ENCODE results near the gene SPHKAP.

The SPHKAP gene

GRCh38 chr2:228066126-228066798, 115.2 kb downstream of the SPHKAP start:
- H3K9me3 ChIP-seq, result no peaks in the 10 kb centered on the region
- TF ChIP-seq CTCF (IDR thresholded peaks at IDR 0.05; ENCODE audit: low read depth, low read length), result no peak
- no peaks in the 10 kb centered on the region for H3K4me1 ChIP-seq
- H3K27me3 ChIP-seq, result no peaks in the 10 kb centered on the region
- H3K36me3 ChIP-seq, result no peaks in the 10 kb centered on the region
- no peak for DNase-seq
- H3K4me3 ChIP-seq (ENCODE audit: low read depth, low read length), result no peak overlapping the region

DNA sequence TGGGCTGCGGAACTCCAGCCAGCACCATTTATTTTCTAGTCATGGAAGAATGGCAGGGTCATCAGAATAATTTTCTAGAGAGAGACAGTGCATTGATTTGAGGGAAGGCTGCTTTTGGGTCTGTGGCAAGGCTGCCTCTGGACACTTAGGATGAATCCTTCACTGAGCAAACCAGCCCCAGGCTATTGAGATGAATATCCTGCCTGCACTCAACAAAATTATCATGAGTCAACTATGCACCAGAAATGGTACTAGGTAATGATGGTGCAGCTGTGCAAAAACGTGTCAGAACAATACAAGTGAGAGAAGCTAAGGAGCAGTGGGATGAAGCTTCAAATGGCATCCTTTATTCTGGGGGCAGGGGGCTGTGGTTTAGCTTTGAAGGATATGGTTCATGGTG, 115.8 kb downstream of the SPHKAP start:
- DNase-seq, result no peak
- TF ChIP-seq CTCF (IDR thresholded peaks at IDR 0.05; ENCODE audit: low read depth, low read length), result no peak

GRCh38 chr2:228064796-228065315, 116.6 kb downstream of the SPHKAP start:
- no peak for DNase-seq
- Histone ChIP-seq H3K36me3 (no peaks in the 10 kb centered on the region), H3K27me3 (no peaks in the 10 kb centered on the region), H3K4me1 (no peaks in the 10 kb centered on the region), H3K4me3 (ENCODE audit: low read depth, low read length) (no peak overlapping the region), H3K9me3 (no peaks in the 10 kb centered on the region)
- TF ChIP-seq CTCF (IDR thresholded peaks at IDR 0.05; ENCODE audit: low read depth, low read length), result no peak

More for the DNA sequence above, 115.8 kb downstream of the SPHKAP start:
- no peaks in the 10 kb centered on the region for H3K9me3 ChIP-seq
- H3K4me1 ChIP-seq, result no peaks in the 10 kb centered on the region
- H3K27me3 ChIP-seq, result no peaks in the 10 kb centered on the region
- no peak overlapping the region for H3K4me3 ChIP-seq (ENCODE audit: low read depth, low read length)
- no peaks in the 10 kb centered on the region for H3K36me3 ChIP-seq

DNA sequence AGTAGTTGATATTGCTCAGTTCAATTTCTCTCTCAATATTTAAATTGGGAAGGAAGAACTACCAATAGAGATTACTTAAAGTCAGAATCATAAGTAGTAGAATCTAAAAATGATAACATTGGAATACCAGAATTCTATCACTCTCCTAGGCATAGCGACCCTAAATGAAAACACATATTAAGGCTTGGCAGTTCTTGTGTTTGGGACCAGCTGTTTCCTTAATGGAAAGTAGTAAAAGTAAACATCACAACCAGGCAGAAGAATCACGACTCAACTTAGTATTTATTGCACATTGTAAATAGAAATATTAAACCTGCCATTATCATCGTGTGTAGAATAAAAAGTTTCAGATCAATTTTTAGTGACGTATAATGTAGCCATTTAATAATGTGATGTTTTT, 117.5 kb downstream of the SPHKAP start:
- Histone ChIP-seq H3K36me3 (no peaks in the 10 kb centered on the region), H3K4me3 (ENCODE audit: low read depth, low read length) (no peak overlapping the region), H3K9me3 (no peaks in the 10 kb centered on the region), H3K4me1 (no peaks in the 10 kb centered on the region), H3K27me3 (no peaks in the 10 kb centered on the region)
- DNase-seq, result no peak
- TF ChIP-seq CTCF (IDR thresholded peaks at IDR 0.05; ENCODE audit: low read depth, low read length), result no peak

DNA sequence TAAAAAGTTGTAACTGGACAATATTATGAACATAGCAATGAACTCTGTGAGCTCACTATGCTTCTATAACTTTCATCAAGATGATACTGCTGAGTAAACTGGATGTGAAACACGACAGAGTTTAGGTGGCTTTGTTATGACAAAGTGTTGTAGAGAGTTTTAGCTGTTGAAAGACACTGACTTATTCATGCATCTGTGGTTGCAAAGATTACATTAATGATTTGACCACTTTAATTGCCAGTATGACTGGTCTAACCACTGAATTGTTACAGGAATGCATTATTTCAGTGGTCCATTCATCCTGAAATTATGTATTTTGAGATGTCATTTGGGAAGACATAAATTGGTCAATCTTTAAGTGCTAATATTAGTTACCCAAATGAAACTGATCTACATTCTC, 117.9 kb downstream of the SPHKAP start:
- no peak for TF ChIP-seq CTCF (IDR thresholded peaks at IDR 0.05; ENCODE audit: low read depth, low read length)
- no peak overlapping the region for H3K4me3 ChIP-seq (ENCODE audit: low read depth, low read length)
- DNase-seq, result no peak
- no peaks in the 10 kb centered on the region for H3K4me1 ChIP-seq
- no peaks in the 10 kb centered on the region for H3K36me3 ChIP-seq
- H3K27me3 ChIP-seq, result no peaks in the 10 kb centered on the region
- H3K9me3 ChIP-seq, result no peaks in the 10 kb centered on the region

GRCh38 chr2:228059735-228060134, 121.8 kb downstream of the SPHKAP start:
- no peak for TF ChIP-seq CTCF (IDR thresholded peaks at IDR 0.05; ENCODE audit: low read depth, low read length)
- DNase-seq, result no peak
- no peaks in the 10 kb centered on the region for H3K4me1 ChIP-seq
- no peaks in the 10 kb centered on the region for H3K36me3 ChIP-seq
- H3K4me3 ChIP-seq (ENCODE audit: low read depth, low read length), result no peak overlapping the region
- H3K27me3 ChIP-seq, result no peaks in the 10 kb centered on the region
- H3K9me3 ChIP-seq, result no peaks in the 10 kb centered on the region

Data from BE2C (cell line).